GM23338 (cell line): ENCODE results near the gene GOSR2. TPM values are rescaled to one million over a fixed set of nuclear protein-coding genes. Genes with fewer than 3 reads are reported as not detected.

Experiments
- ATAC-seq: fragments of 200-7000 bp; cut with Tn5 transposase; 3 replicates; pipeline ENCODE4 v1.9.1; 2020
- DNase-seq: peaks from one replicate; pipeline ENCODE4 v3.0.0-alpha.2; 2015; ENCODE audit warnings: low spot score
- H2AFZ ChIP-seq: fragments of 200-600 bp; sonication (generic); 2 replicates; pipeline ENCODE4 v1.8.0; 2016; ENCODE audit warnings: antibody characterized with exemption, mild to moderate bottlenecking, moderate library complexity
- H3F3A ChIP-seq: fragments of 200-600 bp; sonication (generic); replicated peaks from 2 replicates; pipeline ENCODE4 v1.8.0; 2017; ENCODE audit warnings: antibody characterized with exemption, mixed run types, low read depth
- H3K27ac ChIP-seq: fragments of 200-600 bp; sonication (generic); 2 replicates; pipeline ENCODE4 v1.6.1; 2016; ENCODE audit warnings: low read depth
- H3K27me3 ChIP-seq: fragments of 200-600 bp; sonication (generic); 2 replicates; pipeline ENCODE4 v1.8.0; 2016; ENCODE audit warnings: mild to moderate bottlenecking, mixed run types, moderate library complexity; ENCODE audit not compliant: insufficient read depth
- H3K36me3 ChIP-seq: fragments of 200-600 bp; sonication (generic); 2 replicates; pipeline ENCODE4 v1.8.0; 2016; ENCODE audit warnings: mild to moderate bottlenecking; ENCODE audit not compliant: insufficient read depth
- H3K4me1 ChIP-seq: fragments of 200-600 bp; sonication (generic); 2 replicates; pipeline ENCODE4 v1.8.0; 2016; ENCODE audit warnings: mild to moderate bottlenecking, moderate library complexity; ENCODE audit not compliant: insufficient read depth
- H3K4me2 ChIP-seq: fragments of 200-600 bp; sonication (generic); 2 replicates; pipeline ENCODE4 v1.7.1; 2017; ENCODE audit warnings: mixed run types
- H3K4me3 ChIP-seq: fragments of 200-600 bp; sonication (generic); 2 replicates; pipeline ENCODE4 v1.6.1; 2016; ENCODE audit warnings: mixed run types
- H3K79me2 ChIP-seq: fragments of 200-600 bp; sonication (generic); replicated peaks from 2 replicates; pipeline ENCODE4 v1.8.0; 2017; ENCODE audit warnings: mild to moderate bottlenecking; ENCODE audit not compliant: insufficient read depth
- H3K9me2 ChIP-seq: fragments of 200-600 bp; sonication (generic); 2 replicates; pipeline ENCODE4 v1.8.0; 2017; ENCODE audit not compliant: insufficient read depth
- H4K20me1 ChIP-seq: fragments of 200-600 bp; sonication (generic); replicated peaks from 2 replicates; pipeline ENCODE4 v1.8.0; 2017; ENCODE audit warnings: mild to moderate bottlenecking; ENCODE audit not compliant: insufficient read depth
- H3K27ac Mint-ChIP-seq: 2 replicates; pipeline ENCODE4 v1.8.0; 2020; ENCODE audit warnings: inconsistent platforms, mild to moderate bottlenecking, moderate library complexity, mixed read lengths
- H3K27me3 Mint-ChIP-seq: 3 replicates; pipeline ENCODE4 v1.8.0; 2022; ENCODE audit warnings: low read depth, mild to moderate bottlenecking, moderate library complexity, mixed read lengths, inconsistent platforms; ENCODE audit not compliant: insufficient read depth, poor library complexity
- H3K36me3 Mint-ChIP-seq: 3 replicates; pipeline ENCODE4 v1.8.0; 2021; ENCODE audit warnings: low read depth, mild to moderate bottlenecking, inconsistent platforms, moderate library complexity, mixed read lengths
- H3K4me1 Mint-ChIP-seq: 3 replicates; pipeline ENCODE4 v1.8.0; 2020; ENCODE audit warnings: mild to moderate bottlenecking, inconsistent platforms, mixed read lengths
- H3K4me3 Mint-ChIP-seq: 3 replicates; pipeline ENCODE4 v1.8.0; 2021; ENCODE audit warnings: moderate library complexity, mild to moderate bottlenecking, inconsistent platforms, mixed read lengths
- H3K9me3 Mint-ChIP-seq: 3 replicates; pipeline ENCODE4 v1.8.0; 2020; ENCODE audit warnings: moderate library complexity, mild to moderate bottlenecking, inconsistent platforms, mixed read lengths
- CTCF ChIP-seq, 2 experiments: fragments of 200-600 bp in 1 of 2; sonication (generic) in 1 of 2; conservative IDR thresholded peaks; 2 replicates each; pipeline versions ENCODE4 v1.5.1 to v1.6.1; 2016 to 2017; ENCODE audit warnings: antibody characterized with exemption in 2 of 2, low read depth in 2 of 2, mild to moderate bottlenecking in 2 of 2, moderate library complexity in 1 of 2
- EZH2phosphoT487 ChIP-seq: fragments of 200-600 bp; sonication (generic); IDR thresholded peaks from one replicate; pipeline ENCODE4 v1.8.1; 2018; ENCODE audit warnings: antibody characterized with exemption; ENCODE audit not compliant: unreplicated experiment
- ZNF331 ChIP-seq: fragments of 250-450 bp; sonication (Bioruptor Pico); IDR thresholded peaks from 2 replicates; pipeline ENCODE4 v1.5.0; 2020; ENCODE audit warnings: low read depth, mild to moderate bottlenecking, moderate library complexity
- polyA plus RNA-seq: library from polyadenylated mRNA; unstranded; fragments of >200 nt; fragmentation: Nextera tagmentation; extraction: Ambion mirVana; gene quantifications from 2 replicates; pipeline ENCODE4 v1.2.1, GENCODE V29; 2016
- total RNA-seq: library from RNA; depleted of rRNA; stranded (reverse); fragments of >200 nt; shearing (Covaris generic); gene quantifications from 2 replicates; pipeline ENCODE4 v1.2.3, GENCODE V29; 2014

The GOSR2 gene
- total and polyA plus RNA-seq, 2 experiments from 2014 or later = 33.2 to 36.2 TPM

- Histone ChIP-seq H4K20me1 (no peaks in the 10 kb centered on the region; the same call in 1 of the 2 replicates), H3K4me3 (no peak overlapping the region), H3K79me2 (no peaks in the 10 kb centered on the region), H3K27me3 (peaks cover 26% of the 10 kb centered on the region), H3K4me1 (peaks cover 24% of the 10 kb centered on the region), H2AFZ (no peak overlapping the region), H3K9me2 (no peaks in the 10 kb centered on the region), H3K36me3 (no peaks in the 10 kb centered on the region), H3F3A (peaks cover 7% of the 10 kb centered on the region; the same call in 1 of the 2 replicates), H3K4me2 (no peak overlapping the region), H3K27ac (no peak overlapping the region)
- Mint-ChIP-seq H3K9me3 (no peaks in the 10 kb centered on the region; the same call in 2 of the 3 replicates), H3K4me1 (peaks cover 29% of the 10 kb centered on the region), H3K36me3 (peaks cover 5% of the 10 kb centered on the region; the same call in 2 of the 3 replicates), H3K27me3 (peaks cover 28% of the 10 kb centered on the region), H3K4me3 (no peak overlapping the region), H3K27ac (no peak overlapping the region)
- ATAC-seq (no peak), DNase-seq (no peak)
- TF ChIP-seq CTCF (conservative IDR thresholded peaks at IDR 0.05; ENCODE audit: low read depth in 2 of 2) = no peak
- no peak for TF ChIP-seq ZNF331
Measured at GRCh38 chr17:46975287-46975686, 52.3 kb downstream of the GOSR2 start.

GRCh38 chr17:46976626-46977270 is 53.8 kb downstream of the GOSR2 start:
- peak; percentile 45 for DNase-seq
- peaks cover 34% of the 10 kb centered on the region for H3K4me1 ChIP-seq

More at GRCh38 chr17:46976626-46977270, 53.8 kb downstream of the GOSR2 start:
- Histone ChIP-seq H3K27ac (no peak overlapping the region), H3K79me2 (no peaks in the 10 kb centered on the region), H3K36me3 (no peaks in the 10 kb centered on the region), H3K27me3 (peaks cover 27% of the 10 kb centered on the region), H3K4me2 (peak overlapping the region; percentile 88), H2AFZ (0 out of 2 replicates have a peak overlapping the region, but pooled peaks have one; percentile 14), H3F3A (peaks cover 7% of the 10 kb centered on the region; the same call in 1 of the 2 replicates), H4K20me1 (no peaks in the 10 kb centered on the region; the same call in 1 of the 2 replicates), H3K9me2 (no peaks in the 10 kb centered on the region), H3K4me3 (peak overlapping the region; percentile 76)
- Mint-ChIP-seq H3K9me3 (no peaks in the 10 kb centered on the region; the same call in 2 of the 3 replicates), H3K4me1 (peaks cover 37% of the 10 kb centered on the region), H3K27ac (peak overlapping the region; percentile 80), H3K36me3 (peaks cover 5% of the 10 kb centered on the region; the same call in 2 of the 3 replicates), H3K4me3 (peak overlapping the region; percentile 93), H3K27me3 (peaks cover 35% of the 10 kb centered on the region)
- ATAC-seq = peak; percentile 7; the same call in 2 of the 3 replicates
- TF ChIP-seq EZH2phosphoT487 = no peak
- TF ChIP-seq CTCF (conservative IDR thresholded peaks at IDR 0.05; ENCODE audit: low read depth in 2 of 2) = peak; percentile 19 to 20; a peak in 2 of 4 replicates
